HG03095 (cell line): Measurements from ENCODE around the gene FKBP10.
"Not testable (repeated sequence)": the region's sequence is repeated elsewhere in the genome, so short reads cannot be mapped to it uniquely, and the experiment has no call there.

Experiments
- ATAC-seq: cut with Tn5 transposase; IDR thresholded peaks from one replicate; pipeline ENCODE4 v1.9.1; 2021; ENCODE audit warnings: moderate library complexity; ENCODE audit not compliant: unreplicated experiment

FKBP10 gene

DNA sequence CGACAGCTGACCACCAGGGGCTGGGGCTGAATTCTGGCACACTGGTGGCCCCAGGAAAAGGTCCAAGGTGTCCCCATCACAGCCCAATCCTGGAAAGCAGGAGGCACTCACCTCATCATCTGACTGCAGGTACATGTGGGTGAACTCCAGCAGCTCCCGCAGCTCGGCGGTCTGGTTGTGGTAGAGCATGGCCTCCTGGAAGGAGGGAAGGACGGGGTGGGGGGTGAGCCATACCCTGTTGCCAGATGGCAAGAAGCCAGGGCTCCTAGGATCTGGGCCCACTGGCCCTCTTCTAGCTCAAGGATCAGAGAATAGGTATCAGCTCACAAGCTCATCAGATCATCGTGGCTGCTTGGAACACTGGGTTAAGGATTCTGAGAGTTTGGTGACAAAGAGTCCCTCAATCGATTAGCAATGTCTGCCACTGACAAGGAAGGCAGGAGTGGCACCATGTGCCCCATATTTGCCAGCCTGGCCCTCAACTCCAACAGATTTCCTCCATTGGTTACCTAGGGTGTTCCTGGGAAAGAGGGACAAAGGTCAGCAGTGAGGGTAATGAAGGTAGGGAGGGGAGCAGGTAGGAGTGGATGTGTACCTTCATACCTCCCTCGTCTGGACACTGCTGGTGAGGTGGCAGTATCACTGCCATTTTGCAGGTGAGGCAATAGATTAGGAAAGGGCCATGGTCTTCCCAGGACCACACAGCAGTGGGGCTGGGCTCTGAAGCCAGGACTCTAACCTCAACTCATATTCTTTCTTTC lies 5.9 kb upstream of the FKBP10 start:
- ATAC-seq, result no peak

DNA sequence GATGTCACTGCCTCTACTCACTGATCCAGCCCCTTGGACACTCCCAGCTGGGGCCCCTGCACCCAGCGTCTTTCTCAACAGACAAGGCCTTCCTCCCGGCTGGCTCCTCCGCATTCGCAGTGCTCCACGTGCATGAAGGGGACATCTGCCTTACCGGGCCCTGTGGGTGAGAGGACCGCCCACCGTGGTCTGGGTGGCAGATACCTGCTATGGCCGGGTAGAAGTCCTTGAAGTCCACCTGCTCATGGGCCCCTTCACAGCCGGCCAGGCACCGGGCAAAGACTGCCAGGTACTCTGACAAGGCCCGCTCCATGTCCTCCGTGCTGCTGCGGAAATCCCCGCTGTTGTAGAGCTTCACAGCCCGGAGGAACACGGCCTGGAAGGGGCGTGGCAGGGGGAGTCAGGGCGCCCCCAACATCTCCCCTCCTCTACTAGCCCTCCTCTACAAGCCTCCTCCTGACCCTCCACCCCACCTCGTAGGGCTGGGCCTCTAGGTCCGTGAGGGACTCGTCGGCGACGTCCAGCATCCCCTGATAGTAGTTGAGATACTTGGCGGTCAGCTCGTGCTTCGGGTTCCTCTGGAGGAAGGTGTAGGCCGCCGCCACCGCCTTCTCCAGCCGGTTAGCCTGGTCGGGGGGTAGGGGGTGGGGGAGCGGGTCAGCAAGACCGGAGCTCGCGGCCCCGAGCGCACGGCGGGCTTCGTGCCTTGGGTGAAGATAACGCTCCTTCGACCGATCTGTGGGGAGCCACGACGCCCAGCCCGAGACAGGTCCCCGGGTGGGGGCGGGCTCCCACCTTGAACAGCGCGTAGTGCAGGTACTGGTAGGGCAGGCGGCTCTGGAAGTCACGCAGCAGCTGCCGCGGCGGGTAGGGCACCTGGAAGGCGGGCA lies 1.9 kb upstream of the FKBP10 start:
- no peak for ATAC-seq

DNA sequence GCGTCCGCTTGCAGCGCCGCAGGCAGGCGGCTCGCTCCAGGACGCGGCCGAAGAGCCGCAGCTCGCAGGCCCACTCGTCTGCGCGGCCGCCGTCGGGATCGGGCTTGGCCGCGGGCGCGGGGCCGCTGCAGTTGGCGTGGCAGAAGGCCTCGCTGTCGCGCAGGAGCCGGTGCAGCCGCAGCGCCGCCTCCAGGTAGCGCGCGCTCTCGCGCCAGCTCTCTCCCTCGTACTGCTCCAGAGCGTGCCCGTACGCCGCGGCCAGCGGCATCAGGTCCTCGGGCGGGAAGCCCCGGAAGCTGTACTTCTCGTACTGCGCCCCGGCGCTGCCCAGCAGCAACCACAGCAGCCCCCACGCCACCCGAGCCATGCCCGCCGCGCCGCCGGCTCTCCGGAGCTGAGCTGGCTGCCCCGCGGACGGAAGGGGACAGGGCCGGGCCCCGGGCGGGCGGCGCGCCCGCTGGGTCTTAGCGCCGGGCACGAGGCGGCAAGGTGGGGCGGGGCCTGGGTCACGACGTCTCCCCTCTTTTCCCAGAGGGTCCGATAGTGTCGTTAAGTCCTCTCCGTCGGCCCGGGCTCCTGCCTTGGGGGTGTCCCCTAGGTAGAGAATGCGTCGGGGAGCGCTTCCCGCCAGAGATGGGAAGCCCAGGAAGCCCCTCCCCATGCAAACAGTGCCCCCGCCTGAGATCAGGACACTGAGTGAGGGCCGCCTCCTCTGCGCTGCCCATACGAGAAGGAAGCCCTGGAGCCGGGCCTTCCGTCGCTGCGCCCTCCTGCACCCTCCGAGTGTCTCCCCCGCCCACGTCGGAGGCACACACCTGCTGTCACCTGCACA lies 1.0 kb upstream of the FKBP10 start, which contains the start of gene P3H4:
Gene P3H4, minus strand, starts transcription at position 401 of the 832 bp plus-strand sequence. Its CDS starts 34 bp downstream, at position 367.
- ATAC-seq, result no peak

DNA sequence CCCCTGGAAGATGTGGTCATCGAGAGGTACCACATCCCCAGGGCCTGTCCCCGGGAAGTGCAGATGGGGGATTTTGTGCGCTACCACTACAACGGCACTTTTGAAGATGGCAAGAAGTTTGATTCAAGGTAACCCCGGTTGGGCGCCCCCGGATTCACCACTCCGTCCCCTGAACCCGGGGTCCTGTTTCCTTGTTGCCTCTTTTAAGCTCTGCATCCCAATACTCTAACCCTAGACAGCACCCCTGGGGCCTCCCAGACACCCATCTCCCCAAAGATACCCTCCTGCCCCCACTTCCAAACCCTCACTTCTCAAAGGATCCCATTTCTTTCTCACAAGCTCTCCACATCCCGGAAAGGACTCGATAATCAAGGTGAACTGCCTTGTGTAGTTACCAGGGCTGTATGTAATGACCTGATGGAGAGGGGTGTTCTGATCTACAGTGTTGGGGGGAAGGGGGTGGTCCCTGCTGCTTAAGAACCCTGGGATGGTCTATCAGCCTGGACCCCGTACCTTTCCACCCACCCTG lies 412 bp downstream of the FKBP10 start:
- ATAC-seq, result no peak

DNA sequence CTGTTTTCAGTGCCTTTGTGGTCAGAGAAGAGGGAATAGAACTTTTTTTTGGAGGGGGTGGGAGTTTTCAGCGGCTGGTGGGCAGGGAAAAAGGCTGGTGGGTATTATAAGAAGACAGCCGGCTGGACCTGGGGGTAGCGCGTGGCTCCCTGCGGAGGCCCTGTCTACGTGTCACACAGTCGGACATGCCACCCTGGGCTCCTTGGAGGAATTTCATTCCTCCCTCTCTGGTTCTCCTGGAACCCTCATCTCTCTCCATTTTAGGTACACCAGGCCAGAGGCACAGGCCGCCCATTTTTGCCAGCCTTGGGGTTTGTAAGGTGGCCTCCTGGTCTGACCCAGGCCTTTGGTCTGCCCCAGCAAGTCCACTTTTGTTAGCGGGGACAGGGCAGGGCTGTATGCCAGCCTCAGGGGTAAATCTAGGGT lies 908 bp downstream of the FKBP10 start:
- no peak for ATAC-seq

DNA sequence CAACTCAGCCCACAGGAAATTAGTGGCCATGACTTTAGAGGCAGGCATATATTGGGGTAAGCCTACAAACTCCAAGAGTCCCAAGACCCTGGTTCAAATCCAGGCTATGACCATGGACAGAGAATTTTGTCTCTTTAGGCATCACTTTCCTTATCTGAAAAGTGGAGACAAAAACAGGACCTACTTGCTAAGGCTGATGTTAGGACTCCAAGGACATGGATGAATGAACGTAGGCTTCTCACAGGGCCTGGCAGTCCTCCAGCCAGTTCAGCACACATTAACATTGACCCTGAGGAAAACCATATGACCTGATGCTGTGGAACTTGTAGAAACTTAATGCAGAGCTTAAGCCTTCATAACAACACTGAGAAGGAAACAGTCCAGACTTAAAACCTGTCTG lies 1.4 kb downstream of the FKBP10 start:
- ATAC-seq, result no peak

DNA sequence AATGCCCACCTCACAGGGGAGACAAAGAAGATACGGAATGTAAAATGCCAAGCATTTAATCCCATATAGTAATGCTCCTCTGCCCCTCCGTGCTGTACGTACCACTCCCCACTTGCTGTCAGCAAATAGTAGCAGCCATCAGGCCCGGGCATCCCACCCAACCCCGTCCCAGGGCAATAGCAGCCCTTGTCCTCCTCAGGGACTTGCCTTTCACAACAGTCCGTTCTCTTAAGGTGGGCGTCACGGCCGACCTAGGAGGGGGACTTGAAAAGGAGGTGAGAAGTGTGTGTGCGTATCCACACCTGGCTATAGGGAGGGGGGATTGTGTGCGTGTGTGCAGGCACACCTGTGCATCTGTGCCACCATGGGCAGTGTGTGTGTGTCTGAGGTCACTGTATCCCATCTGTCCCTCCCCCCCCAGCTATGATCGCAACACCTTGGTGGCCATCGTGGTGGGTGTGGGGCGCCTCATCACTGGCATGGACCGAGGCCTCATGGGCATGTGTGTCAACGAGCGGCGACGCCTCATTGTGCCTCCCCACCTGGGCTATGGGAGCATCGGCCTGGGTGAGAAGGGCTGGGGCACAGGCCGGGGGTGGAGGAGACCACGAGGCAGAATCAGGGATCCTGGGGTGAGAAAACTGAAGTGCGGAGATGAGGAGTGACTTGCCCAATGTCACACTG lies 4.0 kb downstream of the FKBP10 start:
- no peak for ATAC-seq

DNA sequence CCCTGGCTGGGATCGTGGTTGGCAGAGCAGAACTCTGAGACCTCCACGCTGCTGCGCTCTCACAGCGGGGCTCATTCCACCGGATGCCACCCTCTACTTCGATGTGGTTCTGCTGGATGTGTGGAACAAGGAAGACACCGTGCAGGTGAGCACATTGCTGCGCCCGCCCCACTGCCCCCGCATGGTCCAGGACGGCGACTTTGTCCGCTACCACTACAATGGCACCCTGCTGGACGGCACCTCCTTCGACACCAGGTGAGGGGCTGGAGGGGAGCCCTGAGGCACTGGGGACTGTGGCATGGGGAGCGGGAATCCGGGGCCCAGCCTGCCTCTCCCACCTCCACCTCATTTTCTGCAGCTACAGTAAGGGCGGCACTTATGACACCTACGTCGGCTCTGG lies 5.2 kb downstream of the FKBP10 start:
- ATAC-seq, result no peak

DNA sequence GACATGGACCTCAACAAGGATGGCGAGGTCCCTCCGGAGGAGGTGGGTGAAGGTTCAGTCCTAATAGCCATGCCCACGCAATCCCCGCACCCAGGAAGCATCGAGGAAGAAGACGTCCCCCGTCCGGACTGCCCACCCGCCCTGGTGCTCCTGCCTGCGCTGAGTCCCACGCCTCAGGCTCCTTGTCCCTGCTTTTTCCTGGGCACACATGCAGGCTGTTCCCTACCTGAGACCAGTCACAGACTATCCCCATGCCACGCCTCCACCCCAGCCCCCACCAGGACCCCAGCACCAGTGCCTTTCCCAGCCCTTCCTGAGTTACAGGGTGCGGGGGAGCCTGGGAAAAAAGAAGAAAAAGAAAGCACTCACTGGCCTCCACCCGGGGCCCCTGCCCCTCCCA lies 9.0 kb downstream of the FKBP10 start:
- ATAC-seq, result no peak

DNA sequence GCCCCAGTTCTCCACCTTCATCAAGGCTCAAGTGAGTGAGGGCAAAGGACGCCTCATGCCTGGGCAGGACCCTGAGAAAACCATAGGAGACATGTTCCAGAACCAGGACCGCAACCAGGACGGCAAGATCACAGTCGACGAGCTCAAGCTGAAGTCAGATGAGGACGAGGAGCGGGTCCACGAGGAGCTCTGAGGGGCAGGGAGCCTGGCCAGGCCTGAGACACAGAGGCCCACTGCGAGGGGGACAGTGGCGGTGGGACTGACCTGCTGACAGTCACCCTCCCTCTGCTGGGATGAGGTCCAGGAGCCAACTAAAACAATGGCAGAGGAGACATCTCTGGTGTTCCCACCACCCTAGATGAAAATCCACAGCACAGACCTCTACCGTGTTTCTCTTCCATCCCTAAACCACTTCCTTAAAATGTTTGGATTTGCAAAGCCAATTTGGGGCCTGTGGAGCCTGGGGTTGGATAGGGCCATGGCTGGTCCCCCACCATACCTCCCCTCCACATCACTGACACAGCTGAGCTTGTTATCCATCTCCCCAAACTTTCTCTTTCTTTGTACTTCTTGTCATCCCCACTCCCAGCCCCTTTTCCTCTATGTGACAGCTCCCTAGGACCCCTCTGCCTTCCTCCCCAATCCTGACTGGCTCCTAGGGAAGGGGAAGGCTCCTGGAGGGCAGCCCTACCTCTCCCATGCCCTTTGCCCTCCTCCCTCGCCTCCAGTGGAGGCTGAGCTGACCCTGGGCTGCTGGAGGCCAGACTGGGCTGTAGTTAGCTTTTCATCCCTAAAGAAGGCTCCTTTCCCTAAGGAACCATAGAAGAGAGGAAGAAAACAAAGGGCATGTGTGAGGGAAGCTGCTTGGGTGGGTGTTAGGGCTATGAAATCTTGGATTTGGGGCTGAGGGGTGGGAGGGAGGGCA lies 9.7 kb downstream of the FKBP10 start:
- ATAC-seq, result no peak

DNA sequence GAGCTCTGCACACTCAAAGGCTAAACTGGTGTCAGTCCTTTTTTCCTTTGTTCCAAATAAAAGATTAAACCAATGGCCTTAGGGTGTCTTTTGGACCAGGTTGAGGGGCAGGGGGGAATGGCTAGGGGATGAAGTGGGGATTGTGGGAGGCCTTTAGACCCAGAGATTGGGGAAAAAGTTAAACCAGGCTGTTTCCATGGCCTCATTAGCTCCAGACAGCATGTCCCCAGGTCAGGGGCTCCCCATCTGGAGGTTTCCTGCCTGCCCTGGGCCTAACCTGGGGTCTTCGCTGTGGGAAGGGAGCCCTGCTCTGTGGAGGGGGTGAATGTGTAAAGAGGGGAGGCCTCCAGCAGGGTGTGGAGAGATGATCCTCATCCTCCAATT lies 10.3 kb downstream of the FKBP10 start:
- ATAC-seq, result no peak

DNA sequence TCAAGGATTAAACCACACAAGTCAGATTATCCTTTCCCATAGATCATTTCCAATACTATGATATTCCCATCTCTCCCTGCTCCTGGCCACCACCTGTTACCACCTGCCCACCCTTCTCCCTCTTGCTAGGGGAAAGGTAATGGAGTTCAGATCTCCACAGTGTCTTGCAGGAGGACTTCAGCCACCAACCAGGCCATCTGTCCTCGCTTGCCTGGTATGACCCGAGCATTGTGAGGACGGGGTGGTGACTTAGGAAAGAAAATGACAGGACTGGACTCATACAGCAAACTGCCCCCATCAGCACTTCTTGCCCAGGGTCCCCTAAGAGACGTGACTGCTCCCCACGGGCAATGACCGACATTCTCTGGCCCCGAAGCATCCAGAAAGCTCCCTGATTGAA lies 10.8 kb downstream of the FKBP10 start:
- ATAC-seq, result no peak

DNA sequence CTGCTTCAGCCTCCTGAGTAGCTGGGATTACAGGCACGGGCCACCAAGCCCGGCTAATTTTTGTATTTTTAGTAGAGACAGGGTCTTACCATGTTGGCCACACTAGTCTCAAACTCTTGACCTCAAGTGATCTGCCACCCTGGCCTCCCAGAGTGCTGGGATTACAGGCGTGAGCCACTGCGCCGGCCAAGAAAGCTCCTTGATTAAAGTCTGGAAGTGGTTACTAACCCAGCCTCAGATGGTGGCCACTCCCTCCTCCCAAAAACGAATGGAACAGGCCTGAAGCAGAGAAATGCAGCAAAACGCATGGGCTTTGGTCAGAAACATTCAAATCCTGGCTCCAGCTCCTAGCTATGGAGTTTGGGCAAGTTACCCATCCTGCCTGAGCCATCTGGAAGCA lies 11.3 kb downstream of the FKBP10 start:
- ATAC-seq, result no peak

DNA sequence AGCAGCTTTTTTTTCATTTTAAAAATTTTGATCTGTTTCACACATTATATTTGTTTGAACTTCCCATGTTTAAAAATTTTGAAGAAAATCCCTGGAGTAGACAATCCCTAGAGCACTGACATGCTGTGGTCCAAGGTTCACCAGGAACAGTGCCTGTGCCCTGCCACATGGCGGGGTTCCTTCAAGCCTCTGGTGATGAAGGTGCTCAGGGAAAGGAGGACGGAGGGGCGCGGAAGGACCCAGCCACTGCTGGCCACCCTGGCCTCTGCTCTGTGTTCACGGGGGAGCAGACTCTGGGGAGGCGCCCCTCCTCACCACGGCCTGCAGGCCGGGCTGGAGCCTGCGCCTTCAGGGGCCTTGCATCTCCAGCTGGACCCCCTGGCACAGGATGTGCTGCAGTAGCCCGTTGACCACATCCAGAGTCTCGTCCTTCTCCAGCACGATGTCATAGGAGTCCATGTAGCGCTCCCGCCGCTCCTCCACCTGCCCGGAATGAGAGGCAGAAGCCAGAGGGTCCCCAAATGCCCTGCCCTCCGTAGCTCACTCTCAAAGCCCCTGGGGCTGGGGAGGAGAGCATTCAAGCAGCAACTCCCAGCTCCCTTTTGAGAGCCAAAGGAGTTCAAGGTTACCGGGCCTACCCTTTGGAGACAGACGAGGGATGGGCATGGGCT lies 12.5 kb downstream of the FKBP10 start:
- no peak for ATAC-seq

DNA sequence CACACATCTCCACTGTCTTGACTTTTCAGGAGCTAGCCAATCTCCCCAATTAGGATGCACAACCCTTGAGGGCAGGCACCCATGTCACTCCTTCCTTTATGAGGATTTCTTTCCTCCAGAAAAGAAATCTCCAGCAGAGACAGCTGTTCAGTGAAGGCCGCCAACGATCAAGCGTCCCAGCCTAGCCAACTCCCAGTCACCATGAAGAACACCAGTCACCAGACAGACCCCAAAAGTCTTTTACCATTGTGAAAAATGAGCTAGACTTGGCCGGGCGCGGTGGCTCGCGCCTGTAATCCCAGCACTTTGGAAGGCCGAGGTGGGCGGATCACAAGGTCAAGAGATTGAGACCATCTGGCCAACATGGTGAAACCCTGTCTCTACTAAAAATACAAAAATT lies 17.2 kb downstream of the FKBP10 start:
- ATAC-seq, result not testable (repeated sequence)

DNA sequence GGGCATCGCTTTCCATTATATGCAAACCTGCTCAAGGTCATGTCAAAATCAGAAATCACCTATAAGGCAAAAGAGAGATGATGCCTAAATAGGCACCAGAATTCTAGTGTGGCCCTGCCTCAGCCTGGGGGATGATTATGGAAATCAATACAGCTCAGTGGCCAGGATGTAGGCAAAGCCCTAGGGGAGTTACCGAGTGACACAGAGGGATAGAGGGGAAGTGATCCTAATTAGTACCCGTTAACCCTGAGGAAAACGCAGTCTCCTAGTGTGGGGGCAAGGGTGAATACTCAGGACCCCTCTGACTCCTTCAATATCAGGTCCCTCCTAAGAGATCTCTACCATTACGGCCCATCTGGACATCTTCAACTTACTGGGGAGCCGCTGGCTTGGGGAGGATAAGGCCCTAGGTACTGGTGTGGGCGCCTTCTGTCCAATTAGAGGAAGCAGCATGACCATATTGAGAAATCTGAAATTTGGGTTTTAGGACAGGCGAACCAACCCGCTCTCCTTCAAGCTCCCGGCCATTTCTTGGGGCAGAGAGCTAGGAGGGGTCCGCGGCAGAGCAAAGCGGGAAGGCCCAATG lies 22.5 kb downstream of the FKBP10 start:
- no peak for ATAC-seq

DNA sequence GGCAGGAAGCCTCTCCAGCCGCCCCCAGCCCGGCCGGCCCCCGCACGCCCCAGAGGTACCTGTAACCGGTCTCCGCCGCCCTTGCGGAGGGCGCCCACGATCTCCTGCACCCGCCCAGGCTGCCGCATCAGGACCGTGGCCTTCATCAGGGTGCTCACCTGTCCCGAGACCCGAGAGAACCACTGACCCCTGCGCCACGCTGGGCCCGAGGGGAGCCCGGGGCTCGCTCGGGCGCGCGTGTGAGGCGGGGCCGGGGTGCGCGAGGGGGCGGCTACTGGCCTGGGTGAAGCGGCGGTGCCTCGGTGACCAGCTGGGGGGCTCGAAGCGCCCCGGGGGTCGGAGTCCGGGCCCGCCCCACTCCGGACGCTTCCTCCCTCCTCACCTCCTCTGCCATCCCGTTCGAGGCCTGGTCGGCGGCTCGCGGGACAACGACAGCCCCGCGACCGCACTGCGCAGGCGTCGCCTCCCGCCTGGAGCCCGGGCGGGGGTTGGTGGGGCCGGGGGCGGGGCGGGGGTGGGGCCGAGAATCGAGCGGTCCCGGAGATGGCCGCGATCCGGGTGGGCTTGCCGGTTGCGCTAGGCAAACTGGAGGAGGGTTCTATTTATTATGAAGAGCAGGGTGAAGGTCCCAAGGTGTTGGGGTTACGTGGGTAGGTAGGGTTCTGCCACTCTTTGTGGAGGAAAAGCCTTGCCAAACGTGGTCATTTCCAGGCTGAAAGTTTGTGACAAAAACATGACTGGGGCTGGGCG lies 23.2 kb downstream of the FKBP10 start, which contains the start of gene NT5C3B:
Gene NT5C3B, minus strand, starts transcription at position 433 of the 750 bp plus-strand sequence. Its CDS starts 39 bp downstream, at position 394.
- no peak for ATAC-seq
